ENCODE data around the gene TTLL9. TPM values are rescaled to one million over a fixed set of nuclear protein-coding genes. Genes with fewer than 3 reads are reported as not detected.

Gene TTLL9
- total RNA-seq, 4 donors from 2014 or later, result 0.09 to 0.38 TPM; not detected in 2

GRCh38 chr20:31922588-31922987 lies 52.2 kb downstream of the TTLL9 start:
- H3K4me1 ChIP-seq, result peaks cover 5 to 31% (median 10%) of the 10 kb centered on the region in 3 donors
- intact Hi-C loops (cut with DNase I), result no loop called here
- no peak overlapping the region for H3K27ac ChIP-seq
- TF ChIP-seq CTCF (IDR thresholded peaks at IDR 0.05) (no peak), POLR2A (IDR thresholded peaks at IDR 0.05) (no peak)
- no peak overlapping the region for H3K4me3 ChIP-seq
- peaks cover 0 to 33% (median 0%) of the 10 kb centered on the region in 4 donors for H3K27me3 ChIP-seq
- 76 to 77% methylated on average over 4 of the region's 4 CpGs for WGBS, 2 donors
- no peaks in the 10 kb centered on the region for H3K36me3 ChIP-seq
- no peak for DNase-seq
- H3K9me3 ChIP-seq, result no peaks in the 10 kb centered on the region

DNA sequence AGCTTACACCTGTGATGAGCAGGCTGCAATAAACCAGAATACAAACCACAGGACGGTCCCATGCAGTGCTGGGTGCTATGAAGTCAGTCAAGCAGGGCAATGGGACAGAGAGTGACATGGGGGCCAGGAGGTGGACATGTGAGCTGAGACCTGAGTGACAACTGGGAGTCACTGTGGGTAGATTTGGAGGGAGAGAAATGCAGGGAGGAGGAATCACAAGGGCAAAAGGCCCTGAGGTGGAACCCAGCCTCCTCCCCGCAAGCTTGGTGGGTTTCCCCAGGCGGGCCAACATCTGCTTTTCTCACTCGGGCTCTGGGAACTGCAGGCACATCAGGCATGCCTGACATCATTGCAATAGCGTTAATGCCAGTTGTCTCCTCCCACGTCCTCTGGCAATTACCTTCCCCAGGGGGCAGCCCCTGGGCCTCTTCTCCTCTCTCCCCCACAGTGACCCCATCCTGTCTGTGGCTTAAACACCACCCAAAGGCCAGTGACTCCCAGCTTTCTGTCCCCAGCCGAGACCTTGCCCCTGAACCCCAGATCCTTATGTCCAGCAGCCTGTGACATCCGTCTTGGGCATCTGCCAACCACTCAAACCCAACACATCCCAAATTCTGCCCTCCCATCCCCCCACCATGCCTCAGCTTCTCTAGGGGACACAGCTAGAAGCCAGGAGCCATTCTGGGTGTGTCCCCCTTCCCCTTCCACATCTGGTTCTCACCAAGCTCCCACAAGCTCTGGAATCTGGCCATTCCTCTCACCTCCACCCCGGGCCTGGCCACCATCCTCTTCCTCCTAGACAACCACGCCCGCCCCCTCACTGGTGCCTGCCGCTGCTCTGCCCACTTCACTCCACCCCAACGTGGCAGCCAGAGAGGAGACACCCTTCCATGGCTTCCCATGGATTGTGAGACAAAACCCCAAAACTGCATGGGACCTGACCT lies 53.2 kb downstream of the TTLL9 start:
- DNase-seq, result no peak
- Histone ChIP-seq H3K4me1 (peaks cover 5 to 21% (median 6%) of the 10 kb centered on the region in 3 donors), H3K4me3 (no peak overlapping the region), H3K36me3 (no peaks in the 10 kb centered on the region), H3K27ac (no peak overlapping the region), H3K27me3 (peaks cover 0 to 37% (median 0%) of the 10 kb centered on the region in 4 donors), H3K9me3 (no peaks in the 10 kb centered on the region)
- intact Hi-C loops (cut with DNase I), result no loop called here
- TF ChIP-seq POLR2A (IDR thresholded peaks at IDR 0.05) (no peak), CTCF (IDR thresholded peaks at IDR 0.05) (no peak)
- 46 to 53% methylated on average over 11 to 13 of the region's 13 CpGs for WGBS, 2 donors

DNA sequence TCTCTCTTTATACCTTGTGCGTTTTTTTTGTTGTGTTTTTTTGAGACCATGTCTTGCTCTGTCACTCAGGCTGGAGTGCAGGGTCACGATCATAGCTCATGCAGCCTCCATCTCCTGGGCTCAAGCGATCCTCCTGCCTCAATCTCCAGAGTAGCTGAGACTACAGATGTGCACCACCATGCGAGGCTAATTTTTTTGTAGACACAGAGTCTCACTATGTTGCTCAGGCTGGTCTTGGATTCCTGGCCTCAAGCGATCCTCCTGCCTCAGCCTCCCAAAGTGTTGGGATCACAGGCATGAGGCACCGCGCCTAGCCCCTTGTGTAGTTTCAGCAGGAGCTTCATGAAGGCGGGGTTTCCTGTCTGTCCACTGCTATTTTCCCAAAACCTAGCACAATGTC lies 54.1 kb downstream of the TTLL9 start:
- Histone ChIP-seq H3K36me3 (no peaks in the 10 kb centered on the region), H3K9me3 (no peaks in the 10 kb centered on the region), H3K27ac (no peak overlapping the region), H3K4me3 (no peak overlapping the region), H3K4me1 (peaks cover 0 to 12% (median 0%) of the 10 kb centered on the region in 3 donors), H3K27me3 (peaks cover 0 to 37% (median 0%) of the 10 kb centered on the region in 4 donors)
- TF ChIP-seq CTCF (IDR thresholded peaks at IDR 0.05), result no peak
- TF ChIP-seq POLR2A (IDR thresholded peaks at IDR 0.05), result no peak
- WGBS, 2 donors, result 89 to 90% methylated on average over 8 of the region's 8 CpGs
- DNase-seq, result no peak
- intact Hi-C loops (cut with DNase I), result no loop called here

DNA sequence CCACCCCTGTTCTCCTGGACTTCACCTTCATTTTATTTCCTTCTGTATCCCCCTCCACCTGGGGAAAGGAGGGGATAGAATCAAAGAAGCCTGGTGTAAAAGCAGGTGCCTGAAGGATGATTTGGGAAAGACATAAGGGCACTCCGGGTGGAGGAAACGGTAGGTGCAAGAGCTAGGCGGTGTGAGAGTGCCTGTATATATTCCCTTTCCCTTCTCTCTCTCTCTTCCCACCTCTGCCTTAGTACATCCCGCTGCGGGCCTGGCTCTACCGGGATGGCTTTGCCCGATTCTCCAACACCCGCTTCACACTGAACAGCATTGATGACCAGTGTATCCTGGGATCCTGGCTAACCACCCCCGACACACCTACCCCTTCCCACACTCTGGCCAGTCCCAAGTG lies 55.2 kb downstream of the TTLL9 start:
- Histone ChIP-seq H3K9me3 (no peaks in the 10 kb centered on the region), H3K27ac (no peak overlapping the region), H3K4me3 (no peak overlapping the region), H3K36me3 (no peaks in the 10 kb centered on the region), H3K4me1 (peaks cover 0 to under 1% (median 0%) of the 10 kb centered on the region in 3 donors), H3K27me3 (peaks cover 0 to 37% (median 0%) of the 10 kb centered on the region in 4 donors)
- intact Hi-C loops (cut with DNase I), result no loop called here
- no peak for TF ChIP-seq POLR2A (IDR thresholded peaks at IDR 0.05)
- no peak for TF ChIP-seq CTCF (IDR thresholded peaks at IDR 0.05)
- WGBS, 2 donors, result 53 to 73% methylated on average over 8 to 9 of the region's 9 CpGs
- DNase-seq, result no peak

DNA sequence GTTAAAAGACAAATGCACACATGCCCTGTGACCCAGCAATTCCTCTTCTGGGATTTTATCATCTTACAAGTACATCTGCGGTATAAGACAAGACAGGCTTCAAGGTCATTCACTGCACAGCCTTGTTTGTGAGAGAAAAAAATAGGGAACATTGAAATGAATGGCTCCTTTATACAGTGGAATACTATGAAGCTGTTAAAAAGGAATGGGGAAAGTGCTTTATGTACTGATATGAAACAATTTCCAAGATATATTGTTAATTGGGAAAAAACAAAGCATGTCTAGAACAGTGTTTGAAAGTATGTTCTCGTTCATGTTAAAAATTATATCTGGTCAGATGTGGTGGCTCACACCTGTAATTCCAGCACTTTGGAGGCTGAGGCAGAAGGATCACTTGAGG lies 56.1 kb downstream of the TTLL9 start:
- Histone ChIP-seq H3K27me3 (peaks cover 0 to 37% (median 0%) of the 10 kb centered on the region in 4 donors), H3K27ac (no peak overlapping the region), H3K4me3 (no peak overlapping the region), H3K9me3 (no peaks in the 10 kb centered on the region), H3K36me3 (no peaks in the 10 kb centered on the region), H3K4me1 (no peaks in the 10 kb centered on the region)
- intact Hi-C loops (cut with DNase I), result no loop called here
- 73 to 89% methylated on average over 2 of the region's 2 CpGs for WGBS, 2 donors
- no peak for DNase-seq
- TF ChIP-seq POLR2A (IDR thresholded peaks at IDR 0.05), result no peak

Measured in esophagus squamous epithelium (tissue), 5 donors.